Loucy (cell line): Measurements from ENCODE around the gene MFAP5.

Experiments used
- EZH2phosphoT487 ChIP-seq: fragments of 200-600 bp; IDR thresholded peaks from 2 replicates; pipeline ENCODE4 v1.6.1; 2018; ENCODE audit warnings: antibody characterized with exemption, mild to moderate bottlenecking, moderate library complexity, borderline replicate concordance
- TF ChIP-seq, protein P1 (sequence below): fragments of 200-600 bp; sonication (generic); conservative IDR thresholded peaks from 2 replicates; pipeline ENCODE4 v1.5.1; 2014; ENCODE audit warnings: mild to moderate bottlenecking, antibody characterized with exemption, low read length

DNA sequence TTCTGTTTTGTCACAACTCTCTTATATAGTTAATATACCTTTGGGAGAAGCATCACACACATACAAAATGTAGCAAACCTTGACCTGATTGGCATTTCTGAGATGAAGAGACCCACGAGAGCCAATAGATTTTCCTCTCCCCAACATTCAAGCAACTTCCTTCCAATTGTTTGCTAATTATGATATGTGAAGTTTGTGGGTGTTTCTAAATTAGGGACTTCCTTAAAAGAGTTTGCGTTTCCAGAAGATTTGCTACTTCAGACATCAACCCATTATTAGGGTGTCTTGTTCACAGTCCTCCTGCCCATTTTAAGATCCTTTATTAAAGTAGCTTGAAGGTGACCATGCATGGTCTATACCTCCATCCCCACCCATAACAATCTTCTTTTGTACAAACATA is 59.3 kb downstream of the MFAP5 start:
- TF ChIP-seq, protein P1, sequence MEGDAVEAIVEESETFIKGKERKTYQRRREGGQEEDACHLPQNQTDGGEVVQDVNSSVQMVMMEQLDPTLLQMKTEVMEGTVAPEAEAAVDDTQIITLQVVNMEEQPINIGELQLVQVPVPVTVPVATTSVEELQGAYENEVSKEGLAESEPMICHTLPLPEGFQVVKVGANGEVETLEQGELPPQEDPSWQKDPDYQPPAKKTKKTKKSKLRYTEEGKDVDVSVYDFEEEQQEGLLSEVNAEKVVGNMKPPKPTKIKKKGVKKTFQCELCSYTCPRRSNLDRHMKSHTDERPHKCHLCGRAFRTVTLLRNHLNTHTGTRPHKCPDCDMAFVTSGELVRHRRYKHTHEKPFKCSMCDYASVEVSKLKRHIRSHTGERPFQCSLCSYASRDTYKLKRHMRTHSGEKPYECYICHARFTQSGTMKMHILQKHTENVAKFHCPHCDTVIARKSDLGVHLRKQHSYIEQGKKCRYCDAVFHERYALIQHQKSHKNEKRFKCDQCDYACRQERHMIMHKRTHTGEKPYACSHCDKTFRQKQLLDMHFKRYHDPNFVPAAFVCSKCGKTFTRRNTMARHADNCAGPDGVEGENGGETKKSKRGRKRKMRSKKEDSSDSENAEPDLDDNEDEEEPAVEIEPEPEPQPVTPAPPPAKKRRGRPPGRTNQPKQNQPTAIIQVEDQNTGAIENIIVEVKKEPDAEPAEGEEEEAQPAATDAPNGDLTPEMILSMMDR, result no peak
- TF ChIP-seq EZH2phosphoT487, result no peak
